K562 (cell line): ENCODE measurements around the gene APBB2. TPM values are rescaled to one million over a fixed set of nuclear protein-coding genes. Genes with fewer than 3 reads are reported as not detected.

Experiments
- ATAC-seq: fragments of 200-7000 bp; cut with Tn5 transposase; 3 replicates; pipeline ENCODE4 v1.9.1; 2020; ENCODE audit warnings: moderate library complexity
- BruUV-seq: library from RNA; stranded (reverse); fragments of 400-500 nt; replicated peaks from 2 replicates; lab custom pipeline; 2021; lab: Mats Ljungman, UMichigan
- CTCF ChIA-PET: fragments of 300-600 bp; formaldehyde crosslinking; extraction: SDS; loops from one replicate; lab custom pipeline; 2021; ENCODE audit warnings: low intra/inter-chr PET ratio; lab: Yijun Ruan, JAX
- POLR2A ChIA-PET: fragments of 300-600, 350-650 bp; sonication (Branson Sonifier 250); formaldehyde crosslinking; extraction: SDS; loops from one replicate; lab custom pipeline; 2021; ENCODE audit warnings: antibody characterized with exemption, inconsistent platforms; lab: Yijun Ruan, JAX
- DNase-seq, 4 experiments: peaks; one replicate each; pipeline versions ENCODE4 v3.0.0 to v3.0.0-alpha.2; 2011 to 2018; ENCODE audit warnings: low spot score in 3 of 4, mixed read lengths in 3 of 4; ENCODE audit errors: extremely low read depth in 1 of 4
- FAIRE-seq: peaks from 2 replicates; lab custom pipeline; 2011; peaks lifted over from hg19 to GRCh38; lab: Jason Lieb, UNC
- H2AFZ ChIP-seq: 2 replicates; pipeline ENCODE4 v1.6.0; 2011; ENCODE audit warnings: low read depth, low read length, control low read depth, inconsistent platforms
- H3K27ac ChIP-seq: fragments of 200-600 bp; 3 replicates; pipeline ENCODE4 v1.8.0; 2011; ENCODE audit warnings: low read depth, mild to moderate bottlenecking, control low read depth, inconsistent platforms, low read length, moderate library complexity, mixed read lengths; ENCODE audit errors: extremely low read depth
- H3K27me3 ChIP-seq, 2 experiments: fragments of 300-600 bp in 1 of 2; 2 replicates in 1 of 2; 3 replicates in 1 of 2; pipeline versions ENCODE4 v1.6.0 to v1.8.0; 2011; ENCODE audit warnings: inconsistent platforms in 2 of 2, low read length in 2 of 2, mild to moderate bottlenecking in 1 of 2, mixed read lengths in 1 of 2, moderate library complexity in 1 of 2; ENCODE audit not compliant: control insufficient read depth in 2 of 2, insufficient read depth in 2 of 2
- H3K36me3 ChIP-seq: fragments of 300-600 bp; 3 replicates; pipeline ENCODE4 v1.8.0; 2011; ENCODE audit warnings: mild to moderate bottlenecking, low read length, inconsistent platforms; ENCODE audit not compliant: control insufficient read depth, insufficient read depth
- H3K4me1 ChIP-seq, 2 experiments: fragments of 200-600 bp in 1 of 2; replicated peaks in 1 of 2; 2 replicates in 1 of 2; 3 replicates in 1 of 2; pipeline versions ENCODE4 v1.5.1 to v1.8.0; 2011; ENCODE audit warnings: inconsistent platforms in 2 of 2, low read length in 2 of 2, mild to moderate bottlenecking in 1 of 2, mixed read lengths in 1 of 2, moderate library complexity in 1 of 2; ENCODE audit not compliant: control insufficient read depth in 2 of 2, insufficient read depth in 2 of 2
- H3K4me2 ChIP-seq: 2 replicates; pipeline ENCODE4 v1.6.1; 2011; ENCODE audit warnings: low read length, control low read depth, inconsistent platforms, mixed read lengths; ENCODE audit not compliant: insufficient read depth
- H3K4me3 ChIP-seq: fragments of 200-600 bp; sonication (generic), shearing (Covaris generic); 2 replicates; pipeline ENCODE4 v1.5.1; 2016; ENCODE audit warnings: control low read depth, inconsistent platforms
- H3K79me2 ChIP-seq: fragments of 200-600 bp; 3 replicates; pipeline ENCODE4 v1.8.0; 2011; ENCODE audit warnings: low read length, inconsistent platforms; ENCODE audit not compliant: control insufficient read depth, insufficient read depth
- H3K9ac ChIP-seq, 2 experiments: 2 replicates each; pipeline versions ENCODE4 v1.6.0 to v1.6.1; 2011; ENCODE audit warnings: low read depth in 2 of 2, low read length in 2 of 2, control low read depth in 1 of 2, inconsistent platforms in 1 of 2, mild to moderate bottlenecking in 1 of 2, mixed read lengths in 1 of 2; ENCODE audit not compliant: insufficient read depth in 1 of 2
- H3K9me1 ChIP-seq: one replicate; pipeline ENCODE4 v1.6.0; 2011; ENCODE audit warnings: inconsistent platforms, mild to moderate bottlenecking, low read length, moderate library complexity; ENCODE audit not compliant: control insufficient read depth, insufficient read depth
- H3K9me3 ChIP-seq: replicated peaks from 2 replicates; pipeline ENCODE4 v1.5.1; 2011; ENCODE audit warnings: low read depth, low read length, inconsistent platforms; ENCODE audit not compliant: control insufficient read depth, insufficient read depth
- H4K20me1 ChIP-seq: replicated peaks from 2 replicates; pipeline ENCODE4 v1.6.1; 2011; ENCODE audit warnings: low read length, inconsistent platforms, mixed read lengths; ENCODE audit not compliant: control insufficient read depth, insufficient read depth
- ATF7 ChIP-seq: fragments of 450-650 bp; IDR thresholded peaks from 2 replicates; pipeline ENCODE4 v1.7.1; 2014; ENCODE audit warnings: mild to moderate bottlenecking, moderate library complexity
- CHD2 ChIP-seq: IDR thresholded peaks from 2 replicates; pipeline ENCODE4 v1.6.1; 2011; ENCODE audit warnings: low read depth, low read length
- EZH2 ChIP-seq: IDR thresholded peaks from 2 replicates; pipeline ENCODE4 v1.6.1; 2012; ENCODE audit warnings: low read depth, mild to moderate bottlenecking, inconsistent platforms, low read length, borderline replicate concordance
- FOXJ2 ChIP-seq: fragments of 200-800 bp; sonication (Bioruptor generic); IDR thresholded peaks from 2 replicates; pipeline ENCODE4 v1.6.1; 2016; ENCODE audit warnings: missing genetic modification characterization, missing compliant biosample characterization
- L3MBTL2 ChIP-seq: fragments of 450-650 bp; IDR thresholded peaks from 2 replicates; pipeline ENCODE4 v1.6.1; 2016; ENCODE audit warnings: mild to moderate bottlenecking, moderate library complexity
- POLR2AphosphoS5 ChIP-seq: IDR thresholded peaks from 2 replicates; pipeline ENCODE4 v1.6.1; 2011; ENCODE audit warnings: mild to moderate bottlenecking, low read depth, low read length, moderate library complexity; ENCODE audit not compliant: control insufficient read depth, insufficient read depth
- SIX5 ChIP-seq, 2 experiments: IDR thresholded peaks; 2 replicates each; pipeline ENCODE4 v1.6.1; 2011; ENCODE audit warnings: low read length in 2 of 2, borderline replicate concordance in 1 of 2, low read depth in 1 of 2, mild to moderate bottlenecking in 1 of 2, moderate library complexity in 1 of 2; ENCODE audit not compliant: insufficient read depth in 1 of 2
- ZNF785 ChIP-seq: fragments of 250-450 bp; sonication (Bioruptor Pico); IDR thresholded peaks from 2 replicates; pipeline ENCODE4 v1.4.0; 2020; ENCODE audit warnings: mild to moderate bottlenecking
- WGBS: fragments of 100-300 bp; shearing (Covaris generic); methylation state at CpG from one replicate; pipeline ENCODE4 v1.1.6; 2016; ENCODE audit warnings: low coverage, mixed read lengths; ENCODE audit not compliant: insufficient coverage; ENCODE audit errors: missing lambda C conversion rate; 5-methylcytosine and 5-hydroxymethylcytosine counted together
- in situ Hi-C: fragments of 300-500 bp; cut with MboI; formaldehyde crosslinking; loops from 4 replicates; pipeline ENCODE4 v1.15.0; 2018; ENCODE audit warnings: inconsistent platforms, mixed read lengths
- intact Hi-C: fragments of 100-400 bp; cut with micrococcal nuclease; formaldehyde crosslinking; loops from 2 replicates; pipeline ENCODE4 v1.14.2; 2022
- polyA plus RNA-seq, 8 experiments: library from polyadenylated mRNA; depleted of rRNA in 4 of 8; stranded (reverse) in 5 of 8; unstranded in 3 of 8; fragments of >200 nt; fragmentation: Nextera tagmentation in 2 of 8; fragmentation: Illumina TruSeq in 1 of 8; extraction: Ambion mirVana in 2 of 8; extraction: Trizol in 1 of 8; gene quantifications; 2 replicates each; pipeline versions ENCODE4 v1.2.1 to v1.2.3, GENCODE V29; 2011 to 2014; ENCODE audit warnings: inconsistent platforms in 1 of 8, missing spikeins in 1 of 8
- total RNA-seq, 7 experiments: library from RNA; depleted of rRNA in 6 of 7; stranded (reverse); fragments of >200 nt in 6 of 7; fragmentation: Illumina TruSeq in 2 of 7; extraction: Trizol in 2 of 7; gene quantifications; 2 replicates each; pipeline versions ENCODE4 v1.2.1 to v1.2.3, GENCODE V29; 2011 to 2021; ENCODE audit warnings: low replicate concordance in 1 of 7
- TF ChIP-seq, protein P1 (sequence below): fragments of 450-650 bp; formaldehyde crosslinking; IDR thresholded peaks from 2 replicates; pipeline ENCODE4 v1.4.0; 2022; ENCODE audit warnings: missing genetic modification characterization
- TF ChIP-seq, protein P2 (sequence below), 2 experiments: fragments of 450-650 bp in 1 of 2; sonication (generic) in 1 of 2; formaldehyde crosslinking in 1 of 2; IDR thresholded peaks in 1 of 2; conservative IDR thresholded peaks in 1 of 2; 2 replicates each; pipeline versions ENCODE4 v1.6.1 to v1.8.1; 2016 to 2023; ENCODE audit warnings: mild to moderate bottlenecking in 2 of 2, moderate library complexity in 2 of 2, inconsistent platforms in 1 of 2, missing genetic modification reagents in 1 of 2
- TF ChIP-seq, protein P3 (sequence below): fragments of 250-450 bp; sonication (Bioruptor Pico); IDR thresholded peaks from 2 replicates; pipeline ENCODE4 v1.6.1; 2021; ENCODE audit warnings: mild to moderate bottlenecking
- TF ChIP-seq, protein P4 (sequence below): fragments of 150-350 bp; IDR thresholded peaks from 2 replicates; pipeline ENCODE4 v1.6.1; 2014; ENCODE audit warnings: low read depth, mild to moderate bottlenecking, low read length, borderline replicate concordance

The APBB2 gene
- total and polyA plus RNA-seq, 9 of the 15 experiments (the other 6 are each of a cell fraction or from before 2014, with no cell fraction given) = 0.08 to 2.1 (median 1.4) TPM

DNA sequence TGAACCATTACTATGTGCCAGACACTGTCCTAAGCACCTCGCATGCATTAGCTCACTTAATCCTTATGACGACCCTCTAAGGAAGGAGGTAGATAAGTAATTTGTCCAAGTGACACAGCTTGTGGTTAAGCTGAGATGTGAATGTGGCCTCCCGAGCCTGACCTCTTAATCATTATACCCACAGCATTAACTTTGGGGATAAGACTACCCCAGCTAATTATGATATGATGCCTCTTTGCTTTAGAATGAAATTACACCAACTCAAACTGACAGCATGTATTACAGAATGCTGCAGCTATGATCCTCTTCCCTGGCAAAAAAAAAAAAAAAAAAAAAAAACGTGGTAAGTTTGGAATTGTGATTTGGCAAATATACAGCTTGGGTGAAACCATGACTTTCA is 53.5 kb downstream of the APBB2 start:
- TF ChIP-seq, protein P1, sequence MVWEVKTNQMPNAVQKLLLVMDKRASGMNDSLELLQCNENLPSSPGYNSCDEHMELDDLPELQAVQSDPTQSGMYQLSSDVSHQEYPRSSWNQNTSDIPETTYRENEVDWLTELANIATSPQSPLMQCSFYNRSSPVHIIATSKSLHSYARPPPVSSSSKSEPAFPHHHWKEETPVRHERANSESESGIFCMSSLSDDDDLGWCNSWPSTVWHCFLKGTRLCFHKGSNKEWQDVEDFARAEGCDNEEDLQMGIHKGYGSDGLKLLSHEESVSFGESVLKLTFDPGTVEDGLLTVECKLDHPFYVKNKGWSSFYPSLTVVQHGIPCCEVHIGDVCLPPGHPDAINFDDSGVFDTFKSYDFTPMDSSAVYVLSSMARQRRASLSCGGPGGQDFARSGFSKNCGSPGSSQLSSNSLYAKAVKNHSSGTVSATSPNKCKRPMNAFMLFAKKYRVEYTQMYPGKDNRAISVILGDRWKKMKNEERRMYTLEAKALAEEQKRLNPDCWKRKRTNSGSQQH (CRISPR knock-in tag) = no peak
- no peak for TF ChIP-seq CHD2
- no peak for TF ChIP-seq ZNF785 (CRISPR knock-in tag)
- no peak for TF ChIP-seq FOXJ2 (tag)
- TF ChIP-seq, protein P2, sequence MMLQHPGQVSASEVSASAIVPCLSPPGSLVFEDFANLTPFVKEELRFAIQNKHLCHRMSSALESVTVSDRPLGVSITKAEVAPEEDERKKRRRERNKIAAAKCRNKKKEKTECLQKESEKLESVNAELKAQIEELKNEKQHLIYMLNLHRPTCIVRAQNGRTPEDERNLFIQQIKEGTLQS (IDR thresholded peaks at IDR 0.05) = no peak
- TF ChIP-seq, protein P2 (CRISPR knock-in tag; conservative IDR thresholded peaks at IDR 0.05) = no peak
- no peak for TF ChIP-seq L3MBTL2
- TF ChIP-seq, protein P3, sequence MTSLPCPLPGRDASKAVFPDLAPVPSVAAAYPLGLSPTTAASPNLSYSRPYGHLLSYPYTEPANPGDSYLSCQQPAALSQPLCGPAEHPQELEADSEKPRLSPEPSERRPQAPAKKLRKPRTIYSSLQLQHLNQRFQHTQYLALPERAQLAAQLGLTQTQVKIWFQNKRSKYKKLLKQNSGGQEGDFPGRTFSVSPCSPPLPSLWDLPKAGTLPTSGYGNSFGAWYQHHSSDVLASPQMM = no peak
- no peak for TF ChIP-seq ATF7
- no peak for TF ChIP-seq EZH2
- no peak for TF ChIP-seq POLR2AphosphoS5
- TF ChIP-seq, protein P4, sequence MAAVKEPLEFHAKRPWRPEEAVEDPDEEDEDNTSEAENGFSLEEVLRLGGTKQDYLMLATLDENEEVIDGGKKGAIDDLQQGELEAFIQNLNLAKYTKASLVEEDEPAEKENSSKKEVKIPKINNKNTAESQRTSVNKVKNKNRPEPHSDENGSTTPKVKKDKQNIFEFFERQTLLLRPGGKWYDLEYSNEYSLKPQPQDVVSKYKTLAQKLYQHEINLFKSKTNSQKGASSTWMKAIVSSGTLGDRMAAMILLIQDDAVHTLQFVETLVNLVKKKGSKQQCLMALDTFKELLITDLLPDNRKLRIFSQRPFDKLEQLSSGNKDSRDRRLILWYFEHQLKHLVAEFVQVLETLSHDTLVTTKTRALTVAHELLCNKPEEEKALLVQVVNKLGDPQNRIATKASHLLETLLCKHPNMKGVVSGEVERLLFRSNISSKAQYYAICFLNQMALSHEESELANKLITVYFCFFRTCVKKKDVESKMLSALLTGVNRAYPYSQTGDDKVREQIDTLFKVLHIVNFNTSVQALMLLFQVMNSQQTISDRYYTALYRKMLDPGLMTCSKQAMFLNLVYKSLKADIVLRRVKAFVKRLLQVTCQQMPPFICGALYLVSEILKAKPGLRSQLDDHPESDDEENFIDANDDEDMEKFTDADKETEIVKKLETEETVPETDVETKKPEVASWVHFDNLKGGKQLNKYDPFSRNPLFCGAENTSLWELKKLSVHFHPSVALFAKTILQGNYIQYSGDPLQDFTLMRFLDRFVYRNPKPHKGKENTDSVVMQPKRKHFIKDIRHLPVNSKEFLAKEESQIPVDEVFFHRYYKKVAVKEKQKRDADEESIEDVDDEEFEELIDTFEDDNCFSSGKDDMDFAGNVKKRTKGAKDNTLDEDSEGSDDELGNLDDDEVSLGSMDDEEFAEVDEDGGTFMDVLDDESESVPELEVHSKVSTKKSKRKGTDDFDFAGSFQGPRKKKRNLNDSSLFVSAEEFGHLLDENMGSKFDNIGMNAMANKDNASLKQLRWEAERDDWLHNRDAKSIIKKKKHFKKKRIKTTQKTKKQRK = no peak
- TF ChIP-seq SIX5 (IDR thresholded peaks at IDR 0.05; ENCODE audit: borderline replicate concordance in 1 of 2, insufficient read depth in 1 of 2, low read depth in 1 of 2, low read length in 2 of 2) = no peak
- BruUV-seq = no TSS peak
- 2% methylated on average over 3 of the region's 4 CpGs for WGBS
- no peak overlapping the region for H3K4me3 ChIP-seq
- no peak overlapping the region for H3K27ac ChIP-seq
- H3K79me2 ChIP-seq = no peaks in the 10 kb centered on the region
- DNase-seq = no peak
- H4K20me1 ChIP-seq = no peaks in the 10 kb centered on the region; the same call in 1 of the 2 replicates
- peak; percentile 19 for FAIRE-seq
- in situ Hi-C loops (no loop called here), intact Hi-C loops (no loop called here)
- H3K4me2 ChIP-seq = no peak overlapping the region
- H2AFZ ChIP-seq = no peak overlapping the region
- no peaks in the 10 kb centered on the region for H3K36me3 ChIP-seq
- no peaks in the 10 kb centered on the region for H3K4me1 ChIP-seq
- CTCF ChIA-PET = no interaction called here
- POLR2A ChIA-PET = no interaction called here
- no peak for ATAC-seq
- no peaks in the 10 kb centered on the region for H3K9me1 ChIP-seq
- H3K9me3 ChIP-seq = no peaks in the 10 kb centered on the region
- peaks cover 0 to 6% of the 10 kb centered on the region in 2 experiments; a peak in 3 of 5 replicates for H3K27me3 ChIP-seq
- H3K9ac ChIP-seq = no peak overlapping the region
